ENCODE results near the gene FAM186B. TPM values are rescaled to one million over a fixed set of nuclear protein-coding genes. Genes with fewer than 3 reads are reported as not detected.

Gene FAM186B
- total RNA-seq, 1 experiment from 2014 or later, result 0.39 TPM

DNA sequence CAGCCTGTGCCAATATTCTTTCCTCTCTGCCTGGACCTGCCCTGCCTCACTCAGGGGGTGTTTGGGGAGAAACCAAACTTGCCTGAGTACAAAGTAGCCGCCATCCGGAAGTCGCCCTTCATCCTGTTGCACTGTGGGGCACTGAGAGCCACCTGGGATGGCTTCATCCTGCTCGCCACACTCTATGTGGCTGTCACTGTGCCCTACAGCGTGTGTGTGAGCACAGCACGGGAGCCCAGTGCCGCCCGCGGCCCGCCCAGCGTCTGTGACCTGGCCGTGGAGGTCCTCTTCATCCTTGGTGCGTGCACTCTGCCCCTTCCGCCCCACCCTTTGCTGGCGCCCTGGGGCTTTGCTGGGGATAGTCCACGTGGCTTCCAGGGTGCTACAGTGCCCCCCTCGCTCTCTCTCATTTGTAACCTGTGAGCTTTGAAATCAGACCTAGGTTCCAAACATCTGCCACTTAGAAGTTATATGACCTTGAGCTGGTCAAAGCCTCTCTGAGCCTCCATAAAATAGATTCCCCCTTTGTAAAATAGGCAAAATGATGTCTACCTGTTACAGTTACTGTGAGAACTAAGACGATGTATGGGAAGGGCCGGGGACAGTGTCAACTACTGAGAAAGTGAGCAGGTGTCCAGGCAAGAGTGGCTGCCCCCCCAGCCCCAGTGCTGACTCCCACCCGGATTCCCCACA is 62.1 kb downstream of the FAM186B start (continued):
- no peak for TF ChIP-seq CREB1 (CRISPR knock-in tag; IDR thresholded peaks at IDR 0.05)

DNA sequence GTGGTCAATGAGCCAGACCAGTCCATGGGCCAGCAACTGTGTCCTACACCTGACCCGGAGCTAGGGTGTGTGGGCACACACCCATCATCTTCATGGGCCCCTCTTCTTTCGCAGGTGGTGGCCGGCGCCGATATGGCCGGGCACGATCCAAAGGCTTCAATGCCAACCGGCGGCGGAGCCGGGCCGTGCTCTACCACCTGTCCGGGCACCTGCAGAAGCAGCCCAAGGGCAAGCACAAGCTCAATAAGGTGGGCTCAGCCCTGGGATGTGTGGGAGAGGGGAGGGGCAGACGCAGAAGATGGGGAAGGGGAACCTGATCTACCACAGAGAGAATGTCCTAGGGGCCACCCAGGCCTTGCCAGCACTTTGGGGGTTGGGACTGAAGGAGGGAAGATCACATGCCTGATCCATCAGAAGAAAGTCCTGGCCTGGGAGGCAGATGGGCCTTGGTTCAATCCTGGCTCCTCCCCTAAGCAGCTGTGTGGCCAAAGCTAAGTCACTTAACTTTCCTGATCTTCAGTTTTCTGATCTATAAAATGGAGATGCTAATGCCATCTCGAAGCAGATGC is 62.8 kb downstream of the FAM186B start:
- no peak for DNase-seq (ENCODE audit: low spot score)
- no peak overlapping the region for H3K27ac Mint-ChIP-seq
- ChIA-PET POLR2A (no interaction called here), CTCF (interaction anchor here (0.8 to 4.9 kb wide), 4 partner anchors 10 to 196 kb away, joined by 3 to 34 read pairs (median 11); partner anchors contain the start of gene DNAJC22)
- no peak for ATAC-seq
- H3K4me1 Mint-ChIP-seq, result peaks cover 32% of the 10 kb centered on the region
- no peaks in the 10 kb centered on the region for H3K9me3 Mint-ChIP-seq
- H3K27me3 Mint-ChIP-seq (ENCODE audit: low read depth), result peaks cover 95% of the 10 kb centered on the region
- TF ChIP-seq, protein P1, sequence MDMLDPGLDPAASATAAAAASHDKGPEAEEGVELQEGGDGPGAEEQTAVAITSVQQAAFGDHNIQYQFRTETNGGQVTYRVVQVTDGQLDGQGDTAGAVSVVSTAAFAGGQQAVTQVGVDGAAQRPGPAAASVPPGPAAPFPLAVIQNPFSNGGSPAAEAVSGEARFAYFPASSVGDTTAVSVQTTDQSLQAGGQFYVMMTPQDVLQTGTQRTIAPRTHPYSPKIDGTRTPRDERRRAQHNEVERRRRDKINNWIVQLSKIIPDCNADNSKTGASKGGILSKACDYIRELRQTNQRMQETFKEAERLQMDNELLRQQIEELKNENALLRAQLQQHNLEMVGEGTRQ (CRISPR knock-in tag; IDR thresholded peaks at IDR 0.05), result no peak
- TF ChIP-seq GRHL2 (CRISPR knock-in tag; IDR thresholded peaks at IDR 0.05; ENCODE audit: insufficient replicate concordance, severe bottlenecking) (no peak), MYBL2 (CRISPR knock-in tag; IDR thresholded peaks at IDR 0.05) (no peak), SP1 (CRISPR knock-in tag; conservative IDR thresholded peaks at IDR 0.05) (no peak), ETV6 (CRISPR knock-in tag; IDR thresholded peaks at IDR 0.05) (no peak), JUN (CRISPR knock-in tag; IDR thresholded peaks at IDR 0.05) (no peak), NR1H2 (CRISPR knock-in tag; IDR thresholded peaks at IDR 0.05) (no peak), OVOL2 (CRISPR knock-in tag; IDR thresholded peaks at IDR 0.05; ENCODE audit: borderline replicate concordance) (no peak)
- TF ChIP-seq, protein P2, sequence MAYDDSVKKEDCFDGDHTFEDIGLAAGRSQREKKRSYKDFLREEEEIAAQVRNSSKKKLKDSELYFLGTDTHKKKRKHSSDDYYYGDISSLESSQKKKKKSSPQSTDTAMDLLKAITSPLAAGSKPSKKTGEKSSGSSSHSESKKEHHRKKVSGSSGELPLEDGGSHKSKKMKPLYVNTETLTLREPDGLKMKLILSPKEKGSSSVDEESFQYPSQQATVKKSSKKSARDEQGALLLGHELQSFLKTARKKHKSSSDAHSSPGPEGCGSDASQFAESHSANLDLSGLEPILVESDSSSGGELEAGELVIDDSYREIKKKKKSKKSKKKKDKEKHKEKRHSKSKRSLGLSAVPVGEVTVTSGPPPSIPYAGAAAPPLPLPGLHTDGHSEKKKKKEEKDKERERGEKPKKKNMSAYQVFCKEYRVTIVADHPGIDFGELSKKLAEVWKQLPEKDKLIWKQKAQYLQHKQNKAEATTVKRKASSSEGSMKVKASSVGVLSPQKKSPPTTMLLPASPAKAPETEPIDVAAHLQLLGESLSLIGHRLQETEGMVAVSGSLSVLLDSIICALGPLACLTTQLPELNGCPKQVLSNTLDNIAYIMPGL (CRISPR knock-in tag; IDR thresholded peaks at IDR 0.05), result no peak
- TF ChIP-seq, protein P3, sequence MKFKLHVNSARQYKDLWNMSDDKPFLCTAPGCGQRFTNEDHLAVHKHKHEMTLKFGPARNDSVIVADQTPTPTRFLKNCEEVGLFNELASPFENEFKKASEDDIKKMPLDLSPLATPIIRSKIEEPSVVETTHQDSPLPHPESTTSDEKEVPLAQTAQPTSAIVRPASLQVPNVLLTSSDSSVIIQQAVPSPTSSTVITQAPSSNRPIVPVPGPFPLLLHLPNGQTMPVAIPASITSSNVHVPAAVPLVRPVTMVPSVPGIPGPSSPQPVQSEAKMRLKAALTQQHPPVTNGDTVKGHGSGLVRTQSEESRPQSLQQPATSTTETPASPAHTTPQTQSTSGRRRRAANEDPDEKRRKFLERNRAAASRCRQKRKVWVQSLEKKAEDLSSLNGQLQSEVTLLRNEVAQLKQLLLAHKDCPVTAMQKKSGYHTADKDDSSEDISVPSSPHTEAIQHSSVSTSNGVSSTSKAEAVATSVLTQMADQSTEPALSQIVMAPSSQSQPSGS (CRISPR knock-in tag; IDR thresholded peaks at IDR 0.05; ENCODE audit: borderline replicate concordance, low read depth), result no peak
- TF ChIP-seq, protein P4, sequence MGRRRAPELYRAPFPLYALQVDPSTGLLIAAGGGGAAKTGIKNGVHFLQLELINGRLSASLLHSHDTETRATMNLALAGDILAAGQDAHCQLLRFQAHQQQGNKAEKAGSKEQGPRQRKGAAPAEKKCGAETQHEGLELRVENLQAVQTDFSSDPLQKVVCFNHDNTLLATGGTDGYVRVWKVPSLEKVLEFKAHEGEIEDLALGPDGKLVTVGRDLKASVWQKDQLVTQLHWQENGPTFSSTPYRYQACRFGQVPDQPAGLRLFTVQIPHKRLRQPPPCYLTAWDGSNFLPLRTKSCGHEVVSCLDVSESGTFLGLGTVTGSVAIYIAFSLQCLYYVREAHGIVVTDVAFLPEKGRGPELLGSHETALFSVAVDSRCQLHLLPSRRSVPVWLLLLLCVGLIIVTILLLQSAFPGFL (CRISPR knock-in tag; IDR thresholded peaks at IDR 0.05; ENCODE audit: borderline replicate concordance), result no peak
- TF ChIP-seq, protein P5, sequence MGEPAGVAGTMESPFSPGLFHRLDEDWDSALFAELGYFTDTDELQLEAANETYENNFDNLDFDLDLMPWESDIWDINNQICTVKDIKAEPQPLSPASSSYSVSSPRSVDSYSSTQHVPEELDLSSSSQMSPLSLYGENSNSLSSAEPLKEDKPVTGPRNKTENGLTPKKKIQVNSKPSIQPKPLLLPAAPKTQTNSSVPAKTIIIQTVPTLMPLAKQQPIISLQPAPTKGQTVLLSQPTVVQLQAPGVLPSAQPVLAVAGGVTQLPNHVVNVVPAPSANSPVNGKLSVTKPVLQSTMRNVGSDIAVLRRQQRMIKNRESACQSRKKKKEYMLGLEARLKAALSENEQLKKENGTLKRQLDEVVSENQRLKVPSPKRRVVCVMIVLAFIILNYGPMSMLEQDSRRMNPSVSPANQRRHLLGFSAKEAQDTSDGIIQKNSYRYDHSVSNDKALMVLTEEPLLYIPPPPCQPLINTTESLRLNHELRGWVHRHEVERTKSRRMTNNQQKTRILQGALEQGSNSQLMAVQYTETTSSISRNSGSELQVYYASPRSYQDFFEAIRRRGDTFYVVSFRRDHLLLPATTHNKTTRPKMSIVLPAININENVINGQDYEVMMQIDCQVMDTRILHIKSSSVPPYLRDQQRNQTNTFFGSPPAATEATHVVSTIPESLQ (CRISPR knock-in tag; IDR thresholded peaks at IDR 0.05), result no peak
- TF ChIP-seq, protein P6, sequence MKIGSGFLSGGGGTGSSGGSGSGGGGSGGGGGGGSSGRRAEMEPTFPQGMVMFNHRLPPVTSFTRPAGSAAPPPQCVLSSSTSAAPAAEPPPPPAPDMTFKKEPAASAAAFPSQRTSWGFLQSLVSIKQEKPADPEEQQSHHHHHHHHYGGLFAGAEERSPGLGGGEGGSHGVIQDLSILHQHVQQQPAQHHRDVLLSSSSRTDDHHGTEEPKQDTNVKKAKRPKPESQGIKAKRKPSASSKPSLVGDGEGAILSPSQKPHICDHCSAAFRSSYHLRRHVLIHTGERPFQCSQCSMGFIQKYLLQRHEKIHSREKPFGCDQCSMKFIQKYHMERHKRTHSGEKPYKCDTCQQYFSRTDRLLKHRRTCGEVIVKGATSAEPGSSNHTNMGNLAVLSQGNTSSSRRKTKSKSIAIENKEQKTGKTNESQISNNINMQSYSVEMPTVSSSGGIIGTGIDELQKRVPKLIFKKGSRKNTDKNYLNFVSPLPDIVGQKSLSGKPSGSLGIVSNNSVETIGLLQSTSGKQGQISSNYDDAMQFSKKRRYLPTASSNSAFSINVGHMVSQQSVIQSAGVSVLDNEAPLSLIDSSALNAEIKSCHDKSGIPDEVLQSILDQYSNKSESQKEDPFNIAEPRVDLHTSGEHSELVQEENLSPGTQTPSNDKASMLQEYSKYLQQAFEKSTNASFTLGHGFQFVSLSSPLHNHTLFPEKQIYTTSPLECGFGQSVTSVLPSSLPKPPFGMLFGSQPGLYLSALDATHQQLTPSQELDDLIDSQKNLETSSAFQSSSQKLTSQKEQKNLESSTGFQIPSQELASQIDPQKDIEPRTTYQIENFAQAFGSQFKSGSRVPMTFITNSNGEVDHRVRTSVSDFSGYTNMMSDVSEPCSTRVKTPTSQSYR (CRISPR knock-in tag; IDR thresholded peaks at IDR 0.05), result no peak
- H3K4me3 Mint-ChIP-seq, result no peak overlapping the region
- no peaks in the 10 kb centered on the region for H3K36me3 Mint-ChIP-seq

Data from WTC11 (cell line).